ENCODE measurements around the gene ITPR1. TPM values are rescaled to one million over a fixed set of nuclear protein-coding genes. Genes with fewer than 3 reads are reported as not detected.

Gene ITPR1
- total and polyA plus RNA-seq, 4 donors = 9.3 to 43.7 (median 20.9) TPM

GRCh38 chr3:4507024-4507596 lies 14.0 kb downstream of the ITPR1 start:
- H3K4me1 ChIP-seq (ENCODE audit: control insufficient read depth, insufficient read depth, low read length) = peaks cover 9% of the 10 kb centered on the region
- no CpG with 5 or more reads among the region's 5 CpGs for WGBS (ENCODE audit: insufficient coverage)

GRCh38 chr3:4508048-4508981 lies 15.2 kb downstream of the ITPR1 start:
- peak in 2 of 6 donors; percentile 45 to 49 for DNase-seq (ENCODE audit: low read depth in 4 of 6, low spot score in 6 of 6)
- Histone ChIP-seq H3K4me1 (ENCODE audit: control insufficient read depth, insufficient read depth, low read length) (peaks cover 9% of the 10 kb centered on the region), H3K27ac (ENCODE audit: low read depth, low read length) (no peak overlapping the region), H3K9me3 (ENCODE audit: control insufficient read depth, insufficient read depth, low read length) (no peaks in the 10 kb centered on the region), H3K27me3 (ENCODE audit: control insufficient read depth, insufficient read depth, low read length) (no peaks in the 10 kb centered on the region), H3K36me3 (ENCODE audit: control insufficient read depth, insufficient read depth, low read length) (no peaks in the 10 kb centered on the region), H3K4me3 (ENCODE audit: low read depth, low read length) (no peak overlapping the region)
- 43% methylated on average over 4 of the region's 8 CpGs for WGBS (ENCODE audit: insufficient coverage)

More at GRCh38 chr3:4507024-4507596, 14.0 kb downstream of the ITPR1 start:
- H3K27ac ChIP-seq (ENCODE audit: low read depth, low read length) = no peak overlapping the region
- no peak overlapping the region for H3K4me3 ChIP-seq (ENCODE audit: low read depth, low read length)
- H3K9me3 ChIP-seq (ENCODE audit: control insufficient read depth, insufficient read depth, low read length) = no peaks in the 10 kb centered on the region
- H3K27me3 ChIP-seq (ENCODE audit: control insufficient read depth, insufficient read depth, low read length) = no peaks in the 10 kb centered on the region
- no peaks in the 10 kb centered on the region for H3K36me3 ChIP-seq (ENCODE audit: control insufficient read depth, insufficient read depth, low read length)
- no peak for DNase-seq (ENCODE audit: low read depth in 4 of 6, low spot score in 6 of 6)

GRCh38 chr3:4509043-4509442 lies 15.9 kb downstream of the ITPR1 start:
- no peaks in the 10 kb centered on the region for H3K9me3 ChIP-seq (ENCODE audit: control insufficient read depth, insufficient read depth, low read length)
- H3K4me1 ChIP-seq (ENCODE audit: control insufficient read depth, insufficient read depth, low read length) = peaks cover 9% of the 10 kb centered on the region
- no peaks in the 10 kb centered on the region for H3K36me3 ChIP-seq (ENCODE audit: control insufficient read depth, insufficient read depth, low read length)
- no peak overlapping the region for H3K4me3 ChIP-seq (ENCODE audit: low read depth, low read length)
- DNase-seq (ENCODE audit: low read depth in 4 of 6, low spot score in 6 of 6) = no peak
- H3K27ac ChIP-seq (ENCODE audit: low read depth, low read length) = no peak overlapping the region
- H3K27me3 ChIP-seq (ENCODE audit: control insufficient read depth, insufficient read depth, low read length) = no peaks in the 10 kb centered on the region

- Histone ChIP-seq H3K4me3 (ENCODE audit: low read depth, low read length) (no peak overlapping the region), H3K36me3 (ENCODE audit: control insufficient read depth, insufficient read depth, low read length) (no peaks in the 10 kb centered on the region), H3K27me3 (ENCODE audit: control insufficient read depth, insufficient read depth, low read length) (no peaks in the 10 kb centered on the region), H3K27ac (ENCODE audit: low read depth, low read length) (no peak overlapping the region), H3K4me1 (ENCODE audit: control insufficient read depth, insufficient read depth, low read length) (peaks cover 4% of the 10 kb centered on the region), H3K9me3 (ENCODE audit: control insufficient read depth, insufficient read depth, low read length) (no peaks in the 10 kb centered on the region)
- no peak for DNase-seq (ENCODE audit: low read depth in 4 of 6, low spot score in 6 of 6)
- 84% methylated on average over 5 of the region's 5 CpGs for WGBS (ENCODE audit: insufficient coverage)
Measured at GRCh38 chr3:4509983-4510755, 17.0 kb downstream of the ITPR1 start.

- Histone ChIP-seq H3K27ac (ENCODE audit: low read depth, low read length) (no peak overlapping the region), H3K27me3 (ENCODE audit: control insufficient read depth, insufficient read depth, low read length) (no peaks in the 10 kb centered on the region), H3K4me1 (ENCODE audit: control insufficient read depth, insufficient read depth, low read length) (peaks cover 3% of the 10 kb centered on the region), H3K36me3 (ENCODE audit: control insufficient read depth, insufficient read depth, low read length) (no peaks in the 10 kb centered on the region), H3K4me3 (ENCODE audit: low read depth, low read length) (no peak overlapping the region), H3K9me3 (ENCODE audit: control insufficient read depth, insufficient read depth, low read length) (no peaks in the 10 kb centered on the region)
- WGBS (ENCODE audit: insufficient coverage) = 69% methylated on average over 4 of the region's 7 CpGs
- no peak for DNase-seq (ENCODE audit: low read depth in 4 of 6, low spot score in 6 of 6)
Measured at GRCh38 chr3:4511491-4512262, 18.5 kb downstream of the ITPR1 start.

GRCh38 chr3:4512895-4513616 lies 19.9 kb downstream of the ITPR1 start:
- Histone ChIP-seq H3K4me3 (ENCODE audit: low read depth, low read length) (no peak overlapping the region), H3K9me3 (ENCODE audit: control insufficient read depth, insufficient read depth, low read length) (no peaks in the 10 kb centered on the region), H3K36me3 (ENCODE audit: control insufficient read depth, insufficient read depth, low read length) (no peaks in the 10 kb centered on the region), H3K4me1 (ENCODE audit: control insufficient read depth, insufficient read depth, low read length) (peaks cover under 1% of the 10 kb centered on the region), H3K27ac (ENCODE audit: low read depth, low read length) (peak overlapping the region; percentile 8), H3K27me3 (ENCODE audit: control insufficient read depth, insufficient read depth, low read length) (no peaks in the 10 kb centered on the region)
- WGBS (ENCODE audit: insufficient coverage) = 62% methylated on average over 9 of the region's 15 CpGs
- DNase-seq (ENCODE audit: low read depth in 4 of 6, low spot score in 6 of 6) = peak in 1 of 6 donors; percentile 33

GRCh38 chr3:4514321-4514720 lies 21.2 kb downstream of the ITPR1 start:
- Histone ChIP-seq H3K4me1 (ENCODE audit: control insufficient read depth, insufficient read depth, low read length) (no peaks in the 10 kb centered on the region), H3K9me3 (ENCODE audit: control insufficient read depth, insufficient read depth, low read length) (no peaks in the 10 kb centered on the region), H3K27me3 (ENCODE audit: control insufficient read depth, insufficient read depth, low read length) (no peaks in the 10 kb centered on the region), H3K27ac (ENCODE audit: low read depth, low read length) (no peak overlapping the region), H3K4me3 (ENCODE audit: low read depth, low read length) (no peak overlapping the region), H3K36me3 (ENCODE audit: control insufficient read depth, insufficient read depth, low read length) (no peaks in the 10 kb centered on the region)
- WGBS (ENCODE audit: insufficient coverage) = 79% methylated on average over 4 of the region's 5 CpGs
- no peak for DNase-seq (ENCODE audit: low read depth in 4 of 6, low spot score in 6 of 6)

GRCh38 chr3:4514916-4515315 lies 21.8 kb downstream of the ITPR1 start:
- Histone ChIP-seq H3K4me1 (ENCODE audit: control insufficient read depth, insufficient read depth, low read length) (no peaks in the 10 kb centered on the region), H3K4me3 (ENCODE audit: low read depth, low read length) (no peak overlapping the region)

More at GRCh38 chr3:4514916-4515315, 21.8 kb downstream of the ITPR1 start:
- DNase-seq (ENCODE audit: low read depth in 4 of 6, low spot score in 6 of 6) = peak in 1 of 6 donors; percentile 15
- no peak overlapping the region for H3K27ac ChIP-seq (ENCODE audit: low read depth, low read length)
- no peaks in the 10 kb centered on the region for H3K36me3 ChIP-seq (ENCODE audit: control insufficient read depth, insufficient read depth, low read length)
- no CpG with 5 or more reads among the region's 1 CpG for WGBS (ENCODE audit: insufficient coverage)
- H3K9me3 ChIP-seq (ENCODE audit: control insufficient read depth, insufficient read depth, low read length) = no peaks in the 10 kb centered on the region
- H3K27me3 ChIP-seq (ENCODE audit: control insufficient read depth, insufficient read depth, low read length) = no peaks in the 10 kb centered on the region
